GM13976 (cell line): ENCODE measurements around the gene WNT3.

Source experiments
- DNase-seq: peaks from one replicate; pipeline ENCODE4 v3.0.0; 2012; ENCODE audit warnings: low spot score
- in situ Hi-C: fragments of 300-500 bp; cut with MboI; formaldehyde crosslinking; loops from one replicate; pipeline ENCODE4 v1.12.0; 2022; ENCODE audit warnings: low sequenced_read_pairs, mixed read lengths, inconsistent platforms; ENCODE audit not compliant: unreplicated experiment
- TF ChIP-seq, protein P1 (sequence below): IDR thresholded peaks from 2 replicates; pipeline ENCODE4 v1.5.1; 2012; ENCODE audit warnings: borderline replicate concordance, mild to moderate bottlenecking; ENCODE audit not compliant: insufficient read depth; ENCODE audit errors: extremely low read depth, missing control alignments, control extremely low read depth

Gene WNT3

DNA sequence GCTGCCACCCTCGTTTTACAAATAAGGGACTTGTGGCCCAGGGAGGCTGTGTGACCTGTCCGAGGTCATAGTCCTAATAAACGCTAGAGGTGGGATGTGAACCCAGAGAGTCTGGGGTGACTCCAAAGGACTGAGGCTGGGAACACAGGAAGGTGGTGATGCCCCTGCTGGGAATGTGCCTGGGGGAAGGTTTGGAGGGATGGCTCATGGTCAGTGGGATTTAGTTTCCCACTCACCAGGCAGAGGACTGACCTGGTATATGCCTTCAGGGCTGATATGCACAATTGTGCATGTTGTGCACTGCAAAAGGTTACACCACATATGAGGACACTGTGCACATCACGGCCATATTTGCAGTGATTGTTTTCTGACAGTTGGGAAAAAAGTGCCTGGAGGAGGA, 19.0 kb upstream of the WNT3 start:
- TF ChIP-seq, protein P1, sequence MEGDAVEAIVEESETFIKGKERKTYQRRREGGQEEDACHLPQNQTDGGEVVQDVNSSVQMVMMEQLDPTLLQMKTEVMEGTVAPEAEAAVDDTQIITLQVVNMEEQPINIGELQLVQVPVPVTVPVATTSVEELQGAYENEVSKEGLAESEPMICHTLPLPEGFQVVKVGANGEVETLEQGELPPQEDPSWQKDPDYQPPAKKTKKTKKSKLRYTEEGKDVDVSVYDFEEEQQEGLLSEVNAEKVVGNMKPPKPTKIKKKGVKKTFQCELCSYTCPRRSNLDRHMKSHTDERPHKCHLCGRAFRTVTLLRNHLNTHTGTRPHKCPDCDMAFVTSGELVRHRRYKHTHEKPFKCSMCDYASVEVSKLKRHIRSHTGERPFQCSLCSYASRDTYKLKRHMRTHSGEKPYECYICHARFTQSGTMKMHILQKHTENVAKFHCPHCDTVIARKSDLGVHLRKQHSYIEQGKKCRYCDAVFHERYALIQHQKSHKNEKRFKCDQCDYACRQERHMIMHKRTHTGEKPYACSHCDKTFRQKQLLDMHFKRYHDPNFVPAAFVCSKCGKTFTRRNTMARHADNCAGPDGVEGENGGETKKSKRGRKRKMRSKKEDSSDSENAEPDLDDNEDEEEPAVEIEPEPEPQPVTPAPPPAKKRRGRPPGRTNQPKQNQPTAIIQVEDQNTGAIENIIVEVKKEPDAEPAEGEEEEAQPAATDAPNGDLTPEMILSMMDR, result no peak
- DNase-seq, result no peak
- in situ Hi-C loops, result no loop called here

DNA sequence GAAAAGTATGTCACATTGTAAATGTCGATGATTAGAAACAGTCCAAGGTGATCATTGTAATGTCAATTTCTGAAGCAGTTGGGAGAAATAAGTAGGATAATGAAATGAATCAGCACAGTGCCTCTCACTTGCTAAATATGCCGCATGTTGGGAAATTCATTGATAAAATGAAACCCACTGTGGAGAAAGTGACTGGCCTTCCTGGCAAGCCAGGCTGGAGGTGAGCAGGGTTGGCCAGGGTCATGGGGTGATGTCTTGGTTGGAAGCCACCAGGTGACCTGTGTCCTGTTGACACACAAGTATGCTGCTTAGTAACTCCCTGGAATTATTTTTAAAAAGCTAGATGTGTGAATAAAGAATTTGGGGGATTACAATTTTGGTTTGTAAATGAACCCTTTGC, 18.0 kb upstream of the WNT3 start:
- TF ChIP-seq, protein P1, result no peak
- in situ Hi-C loops, result no loop called here
- DNase-seq, result no peak

DNA sequence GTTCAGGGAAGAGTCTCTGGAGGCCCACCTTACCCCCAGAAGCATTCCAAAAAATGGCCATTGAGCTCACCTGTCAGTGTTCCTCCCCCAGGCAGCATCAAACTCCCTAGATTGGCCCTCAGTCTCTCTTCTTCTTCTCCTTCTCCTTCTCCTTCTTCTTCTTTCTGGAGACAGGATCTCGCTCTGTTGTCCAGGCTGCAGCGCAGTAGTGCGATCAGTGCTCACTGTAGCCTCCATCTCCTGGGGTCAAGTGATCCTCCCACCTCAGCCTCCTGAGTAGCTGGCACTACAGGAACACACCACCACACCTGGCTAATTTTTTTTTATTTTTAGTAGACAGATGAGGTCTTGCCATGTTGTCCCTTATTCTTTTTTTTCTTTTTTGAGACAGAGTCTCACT, 16.4 kb upstream of the WNT3 start:
- no peak for DNase-seq
- in situ Hi-C loops, result no loop called here
- TF ChIP-seq, protein P1, result no peak

DNA sequence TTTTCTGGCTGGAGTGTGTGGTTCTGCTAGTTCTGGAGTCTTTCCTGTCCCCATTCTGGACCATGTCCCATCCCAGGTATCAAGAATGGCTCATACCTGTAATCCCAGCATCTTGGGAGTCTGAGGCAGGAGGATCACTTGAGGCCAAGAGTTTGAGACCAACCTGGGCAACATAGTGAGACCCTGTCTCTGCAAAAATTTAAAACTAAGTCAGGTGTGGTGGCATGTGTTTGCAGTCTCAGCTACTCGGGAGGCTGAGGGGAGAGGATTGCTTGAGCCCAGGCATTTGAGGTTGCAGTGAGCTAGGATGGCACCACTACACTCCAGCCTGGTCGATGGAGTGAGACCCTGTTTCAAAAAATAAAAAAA, 15.3 kb upstream of the WNT3 start:
- no peak for DNase-seq
- in situ Hi-C loops, result no loop called here

DNA sequence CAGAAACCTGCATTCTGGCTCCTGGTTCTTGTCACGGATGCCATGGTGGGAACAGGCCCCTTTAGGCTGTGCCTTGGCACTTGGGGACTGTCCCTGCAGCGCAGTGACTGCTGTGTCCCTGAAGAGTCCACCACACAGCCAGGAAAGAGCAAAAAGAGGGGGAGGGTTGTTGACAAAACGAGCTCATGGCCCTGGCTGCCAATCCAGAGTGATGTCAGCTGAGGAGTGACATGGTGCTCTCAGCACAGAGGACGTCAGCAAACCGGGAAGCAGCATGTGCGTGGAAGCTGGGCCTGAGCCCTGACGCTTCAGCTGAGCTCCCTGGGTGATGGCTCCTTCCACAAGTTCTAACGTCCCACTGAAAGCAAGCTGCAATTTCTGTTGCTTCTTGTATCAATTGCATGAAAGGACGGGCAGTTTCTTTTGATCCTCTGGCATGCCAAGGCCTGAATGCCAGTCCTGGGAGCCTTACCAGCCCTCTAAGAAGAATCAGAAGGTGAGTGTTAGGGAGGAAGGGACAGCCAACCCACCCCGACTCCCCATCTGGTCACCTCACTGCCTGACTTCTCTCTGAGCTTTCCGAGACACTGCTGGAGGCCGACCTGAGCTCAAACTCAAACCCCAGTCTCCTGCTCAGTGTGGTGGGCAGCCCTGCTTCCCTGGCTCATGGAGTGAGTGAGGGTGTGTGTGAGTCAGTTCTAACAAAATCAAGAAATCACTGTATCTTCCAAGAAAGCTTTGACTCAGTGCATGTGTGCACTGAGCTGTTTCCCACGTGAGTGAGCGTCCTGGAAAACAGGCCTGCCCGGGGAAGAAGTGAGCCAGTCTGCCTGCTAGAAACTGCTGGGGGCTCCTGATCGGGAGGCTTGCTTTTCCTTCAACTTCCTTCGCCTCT, 14.7 kb upstream of the WNT3 start:
- TF ChIP-seq, protein P1, result no peak
- no peak for DNase-seq
- in situ Hi-C loops, result no loop called here

More for the DNA sequence above, 15.3 kb upstream of the WNT3 start:
- TF ChIP-seq, protein P1, result no peak

DNA sequence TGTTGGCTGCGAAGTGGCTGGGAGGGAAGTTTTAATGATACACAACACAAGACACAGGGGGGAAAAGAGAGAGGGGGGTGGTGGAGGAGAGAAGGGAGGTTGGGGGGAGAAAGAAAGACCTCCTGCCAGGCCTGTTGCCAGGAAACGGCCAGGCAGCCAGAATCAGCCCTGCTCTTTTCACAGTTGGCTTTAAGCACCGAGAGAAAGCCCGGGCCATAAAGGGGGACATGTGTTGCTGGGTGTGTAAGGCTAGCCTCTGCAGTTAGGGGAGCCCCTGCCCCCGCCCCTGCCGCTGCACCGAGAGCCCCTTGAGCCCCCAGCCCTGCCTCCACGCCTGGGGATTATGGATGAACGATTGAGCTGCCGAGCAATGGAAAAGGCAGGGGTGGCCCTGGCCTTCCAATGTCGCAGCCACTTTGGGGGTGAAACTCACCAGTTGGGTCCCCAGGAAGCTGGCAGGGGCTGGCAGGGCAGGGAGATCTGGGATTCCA, 13.9 kb upstream of the WNT3 start:
- DNase-seq, result no peak
- in situ Hi-C loops, result no loop called here
- TF ChIP-seq, protein P1, result no peak
